HepG2 (cell line): ENCODE data around the gene ACBD6. TPM values are rescaled to one million over a fixed set of nuclear protein-coding genes. Genes with fewer than 3 reads are reported as not detected.

Experiments
- AHR ChIP-seq: IDR thresholded peaks from 2 replicates; pipeline ENCODE4 v1.6.1; 2018; ENCODE audit warnings: missing genetic modification reagents, missing compliant biosample characterization
- CBX2 ChIP-seq, 2 experiments: fragments of 200-600 bp in 1 of 2; sonication (generic); formaldehyde crosslinking in 1 of 2; IDR thresholded peaks; 2 replicates each; pipeline versions ENCODE4 v1.7.0 to v1.8.1; 2018 to 2022; ENCODE audit warnings: low read depth in 2 of 2, low read length in 1 of 2, mild to moderate bottlenecking in 1 of 2, missing genetic modification reagents in 1 of 2
- HNRNPL ChIP-seq: fragments of 200-400 bp; formaldehyde crosslinking; IDR thresholded peaks from 2 replicates; pipeline ENCODE4 v1.6.1; 2017; ENCODE audit warnings: mild to moderate bottlenecking, low read depth, low read length
- KDM2A ChIP-seq: sonication (generic); formaldehyde crosslinking; IDR thresholded peaks from 2 replicates; pipeline ENCODE4 v1.4.0; 2020; ENCODE audit warnings: low read depth, missing genetic modification reagents, borderline replicate concordance
- MXD4 ChIP-seq: IDR thresholded peaks from 2 replicates; pipeline ENCODE4 v1.6.1; 2016; ENCODE audit warnings: mild to moderate bottlenecking, missing biosample characterization, missing genetic modification reagents
- NR2F6 ChIP-seq, 2 experiments: IDR thresholded peaks; 2 replicates each; pipeline ENCODE4 v1.6.1; 2016; ENCODE audit warnings: antibody characterized with exemption in 1 of 2, mild to moderate bottlenecking in 1 of 2
- REPIN1 ChIP-seq: sonication (generic); formaldehyde crosslinking; IDR thresholded peaks from 2 replicates; pipeline ENCODE4 v1.8.0; 2022; ENCODE audit warnings: missing genetic modification reagents, low read depth, mild to moderate bottlenecking, borderline replicate concordance
- SCMH1 ChIP-seq: sonication (generic); formaldehyde crosslinking; IDR thresholded peaks from 2 replicates; pipeline ENCODE4 v1.9.0; 2021; ENCODE audit warnings: missing genetic modification reagents, mild to moderate bottlenecking, borderline replicate concordance
- SMAD3 ChIP-seq: sonication (generic); formaldehyde crosslinking; IDR thresholded peaks from 2 replicates; pipeline ENCODE4 v1.4.0; 2020; ENCODE audit warnings: missing genetic modification reagents
- SPEN ChIP-seq: sonication (generic); formaldehyde crosslinking; IDR thresholded peaks from 2 replicates; pipeline ENCODE4 v1.5.1; 2020; ENCODE audit warnings: low read depth, mild to moderate bottlenecking, missing genetic modification reagents
- TMF1 ChIP-seq: sonication (generic); formaldehyde crosslinking; IDR thresholded peaks from 2 replicates; pipeline ENCODE4 v1.8.1; 2022; ENCODE audit warnings: low read depth, missing genetic modification reagents
- TRIM22 ChIP-seq: fragments of 450-650 bp; IDR thresholded peaks from 2 replicates; pipeline ENCODE4 v1.6.1; 2017
- ZKSCAN8 ChIP-seq: IDR thresholded peaks from 2 replicates; pipeline ENCODE4 v1.6.1; 2016; ENCODE audit warnings: borderline replicate concordance, missing genetic modification reagents, missing compliant biosample characterization
- ZNF282 ChIP-seq: fragments of 450-650 bp; IDR thresholded peaks from 2 replicates; pipeline ENCODE4 v1.6.1; 2018; ENCODE audit not compliant: partially characterized antibody
- polyA plus RNA-seq, 8 experiments: library from polyadenylated mRNA; depleted of rRNA in 3 of 8; stranded (reverse) in 7 of 8; unstranded in 1 of 8; fragments of >200 nt; fragmentation: Illumina TruSeq in 4 of 8; extraction: Trizol in 4 of 8; gene quantifications; 2 replicates each; pipeline versions ENCODE4 v1.2.1 to v1.2.3, GENCODE V29; 2011 to 2016; ENCODE audit warnings: low read depth in 4 of 8, missing spikeins in 1 of 8, mixed read lengths in 1 of 8; ENCODE audit not compliant: insufficient read depth in 1 of 8
- total RNA-seq, 5 experiments: library from RNA; depleted of rRNA; stranded (reverse); fragments of >200 nt; fragmentation: Illumina TruSeq; extraction: Trizol; gene quantifications; 2 replicates each; pipeline ENCODE4 v1.2.3, GENCODE V29; 2016; ENCODE audit warnings: low read depth in 1 of 5
- TF ChIP-seq, protein P1 (sequence below): sonication (generic); formaldehyde crosslinking; IDR thresholded peaks from 2 replicates; pipeline ENCODE4 v1.4.0; 2020; ENCODE audit warnings: missing genetic modification reagents
- TF ChIP-seq, protein P2 (sequence below): IDR thresholded peaks from 2 replicates; pipeline ENCODE4 v1.6.1; 2016; ENCODE audit warnings: low read depth, control low read depth
- TF ChIP-seq, protein P3 (sequence below): IDR thresholded peaks from 2 replicates; pipeline ENCODE4 v1.6.1; 2016; ENCODE audit warnings: mild to moderate bottlenecking
- TF ChIP-seq, protein P4 (sequence below): IDR thresholded peaks from 2 replicates; pipeline ENCODE4 v1.6.1; 2018; ENCODE audit warnings: missing genetic modification reagents
- TF ChIP-seq, protein P5 (sequence below): sonication (generic); formaldehyde crosslinking; IDR thresholded peaks from 2 replicates; pipeline ENCODE4 v1.4.0; 2020; ENCODE audit warnings: mild to moderate bottlenecking, missing genetic modification reagents

ACBD6 gene
- total and polyA plus RNA-seq, 2 of the 13 experiments (the other 11 are each of a cell fraction or from before 2014, with no cell fraction given): 33.5 to 47.2 TPM

DNA sequence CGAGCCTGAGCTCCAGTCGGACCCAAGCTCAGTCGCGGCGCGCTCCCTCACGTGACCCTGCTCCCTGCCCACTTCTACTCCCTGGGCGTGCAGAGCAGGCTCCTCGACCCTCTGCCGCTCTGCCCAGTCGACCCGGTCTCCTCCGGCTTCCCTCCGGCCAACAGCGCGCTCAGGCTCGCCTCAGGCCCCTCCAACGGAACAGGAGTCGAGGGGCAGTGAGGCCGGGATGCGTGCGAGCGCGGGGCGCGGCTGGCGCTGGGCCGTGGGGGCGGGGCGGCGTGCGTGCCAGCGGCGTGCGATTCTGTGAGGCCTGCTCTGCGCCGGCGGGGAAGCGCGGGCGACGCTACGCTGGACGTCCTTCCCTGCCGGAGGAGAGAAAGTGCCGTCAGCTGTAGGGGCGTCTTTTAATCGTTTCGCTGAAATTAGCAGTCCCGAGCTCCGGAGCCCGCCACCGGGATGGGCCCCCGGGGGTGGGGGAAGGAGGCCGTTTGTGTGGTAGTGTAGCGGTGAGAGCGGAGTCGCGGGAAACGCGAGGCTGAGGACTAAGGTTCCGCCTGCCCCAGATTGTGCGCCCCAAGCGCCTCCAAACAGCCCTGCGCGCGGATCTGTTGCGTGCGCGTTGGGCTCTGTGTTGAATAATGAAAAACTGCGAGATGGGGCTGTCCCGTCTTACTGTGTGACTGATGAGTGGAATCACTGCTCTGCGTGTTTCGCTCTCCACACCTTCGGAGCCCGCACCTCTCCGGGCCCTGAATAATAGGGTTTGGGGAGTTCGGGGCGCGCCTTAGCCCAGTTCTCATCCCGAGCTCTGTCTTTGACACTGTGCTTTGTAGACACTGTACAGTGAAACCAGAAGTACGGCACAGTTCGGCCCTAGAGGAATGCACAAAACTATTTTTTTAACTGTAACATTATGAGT, at the start of gene ACBD6 (continued):
- TF ChIP-seq, protein P1, sequence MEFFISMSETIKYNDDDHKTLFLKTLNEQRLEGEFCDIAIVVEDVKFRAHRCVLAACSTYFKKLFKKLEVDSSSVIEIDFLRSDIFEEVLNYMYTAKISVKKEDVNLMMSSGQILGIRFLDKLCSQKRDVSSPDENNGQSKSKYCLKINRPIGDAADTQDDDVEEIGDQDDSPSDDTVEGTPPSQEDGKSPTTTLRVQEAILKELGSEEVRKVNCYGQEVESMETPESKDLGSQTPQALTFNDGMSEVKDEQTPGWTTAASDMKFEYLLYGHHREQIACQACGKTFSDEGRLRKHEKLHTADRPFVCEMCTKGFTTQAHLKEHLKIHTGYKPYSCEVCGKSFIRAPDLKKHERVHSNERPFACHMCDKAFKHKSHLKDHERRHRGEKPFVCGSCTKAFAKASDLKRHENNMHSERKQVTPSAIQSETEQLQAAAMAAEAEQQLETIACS (CRISPR knock-in tag): peak; percentile 56
- TF ChIP-seq NR2F6 (IDR thresholded peaks at IDR 0.05) (no peak), NR2F6 (CRISPR knock-in tag; IDR thresholded peaks at IDR 0.05) (peak; percentile 11; the same call in 1 of the 2 replicates), TMF1 (CRISPR knock-in tag) (peak; percentile 96), KDM2A (CRISPR knock-in tag) (peak; percentile 90), CBX2 (IDR thresholded peaks at IDR 0.05; ENCODE audit: low read depth, low read length) (no peak), CBX2 (CRISPR knock-in tag; IDR thresholded peaks at IDR 0.05; ENCODE audit: low read depth) (0 out of 2 replicates have a peak, but pooled peaks have one; percentile 16), AHR (CRISPR knock-in tag) (peak; percentile 83; the same call in 1 of the 2 replicates), SMAD3 (CRISPR knock-in tag) (no peak), MXD4 (peak; percentile 96; the same call in 1 of the 2 replicates), TRIM22 (no peak), REPIN1 (CRISPR knock-in tag) (peak; percentile 92), ZKSCAN8 (CRISPR knock-in tag) (peak; percentile 67; the same call in 1 of the 2 replicates), ZNF282 (no peak), SCMH1 (CRISPR knock-in tag) (no peak), HNRNPL (no peak), SPEN (CRISPR knock-in tag) (peak; percentile 96; the same call in 1 of the 2 replicates)
- TF ChIP-seq, protein P2, sequence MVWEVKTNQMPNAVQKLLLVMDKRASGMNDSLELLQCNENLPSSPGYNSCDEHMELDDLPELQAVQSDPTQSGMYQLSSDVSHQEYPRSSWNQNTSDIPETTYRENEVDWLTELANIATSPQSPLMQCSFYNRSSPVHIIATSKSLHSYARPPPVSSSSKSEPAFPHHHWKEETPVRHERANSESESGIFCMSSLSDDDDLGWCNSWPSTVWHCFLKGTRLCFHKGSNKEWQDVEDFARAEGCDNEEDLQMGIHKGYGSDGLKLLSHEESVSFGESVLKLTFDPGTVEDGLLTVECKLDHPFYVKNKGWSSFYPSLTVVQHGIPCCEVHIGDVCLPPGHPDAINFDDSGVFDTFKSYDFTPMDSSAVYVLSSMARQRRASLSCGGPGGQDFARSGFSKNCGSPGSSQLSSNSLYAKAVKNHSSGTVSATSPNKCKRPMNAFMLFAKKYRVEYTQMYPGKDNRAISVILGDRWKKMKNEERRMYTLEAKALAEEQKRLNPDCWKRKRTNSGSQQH (CRISPR knock-in tag): no peak
- TF ChIP-seq, protein P3, sequence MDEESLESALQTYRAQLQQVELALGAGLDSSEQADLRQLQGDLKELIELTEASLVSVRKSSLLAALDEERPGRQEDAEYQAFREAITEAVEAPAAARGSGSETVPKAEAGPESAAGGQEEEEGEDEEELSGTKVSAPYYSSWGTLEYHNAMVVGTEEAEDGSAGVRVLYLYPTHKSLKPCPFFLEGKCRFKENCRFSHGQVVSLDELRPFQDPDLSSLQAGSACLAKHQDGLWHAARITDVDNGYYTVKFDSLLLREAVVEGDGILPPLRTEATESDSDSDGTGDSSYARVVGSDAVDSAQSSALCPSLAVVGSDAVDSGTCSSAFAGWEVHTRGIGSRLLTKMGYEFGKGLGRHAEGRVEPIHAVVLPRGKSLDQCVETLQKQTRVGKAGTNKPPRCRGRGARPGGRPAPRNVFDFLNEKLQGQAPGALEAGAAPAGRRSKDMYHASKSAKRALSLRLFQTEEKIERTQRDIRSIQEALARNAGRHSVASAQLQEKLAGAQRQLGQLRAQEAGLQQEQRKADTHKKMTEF (CRISPR knock-in tag): peak; percentile 75
- TF ChIP-seq, protein P4, sequence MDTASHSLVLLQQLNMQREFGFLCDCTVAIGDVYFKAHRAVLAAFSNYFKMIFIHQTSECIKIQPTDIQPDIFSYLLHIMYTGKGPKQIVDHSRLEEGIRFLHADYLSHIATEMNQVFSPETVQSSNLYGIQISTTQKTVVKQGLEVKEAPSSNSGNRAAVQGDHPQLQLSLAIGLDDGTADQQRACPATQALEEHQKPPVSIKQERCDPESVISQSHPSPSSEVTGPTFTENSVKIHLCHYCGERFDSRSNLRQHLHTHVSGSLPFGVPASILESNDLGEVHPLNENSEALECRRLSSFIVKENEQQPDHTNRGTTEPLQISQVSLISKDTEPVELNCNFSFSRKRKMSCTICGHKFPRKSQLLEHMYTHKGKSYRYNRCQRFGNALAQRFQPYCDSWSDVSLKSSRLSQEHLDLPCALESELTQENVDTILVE (CRISPR knock-in tag): peak; percentile 21; the same call in 1 of the 2 replicates
- TF ChIP-seq, protein P5, sequence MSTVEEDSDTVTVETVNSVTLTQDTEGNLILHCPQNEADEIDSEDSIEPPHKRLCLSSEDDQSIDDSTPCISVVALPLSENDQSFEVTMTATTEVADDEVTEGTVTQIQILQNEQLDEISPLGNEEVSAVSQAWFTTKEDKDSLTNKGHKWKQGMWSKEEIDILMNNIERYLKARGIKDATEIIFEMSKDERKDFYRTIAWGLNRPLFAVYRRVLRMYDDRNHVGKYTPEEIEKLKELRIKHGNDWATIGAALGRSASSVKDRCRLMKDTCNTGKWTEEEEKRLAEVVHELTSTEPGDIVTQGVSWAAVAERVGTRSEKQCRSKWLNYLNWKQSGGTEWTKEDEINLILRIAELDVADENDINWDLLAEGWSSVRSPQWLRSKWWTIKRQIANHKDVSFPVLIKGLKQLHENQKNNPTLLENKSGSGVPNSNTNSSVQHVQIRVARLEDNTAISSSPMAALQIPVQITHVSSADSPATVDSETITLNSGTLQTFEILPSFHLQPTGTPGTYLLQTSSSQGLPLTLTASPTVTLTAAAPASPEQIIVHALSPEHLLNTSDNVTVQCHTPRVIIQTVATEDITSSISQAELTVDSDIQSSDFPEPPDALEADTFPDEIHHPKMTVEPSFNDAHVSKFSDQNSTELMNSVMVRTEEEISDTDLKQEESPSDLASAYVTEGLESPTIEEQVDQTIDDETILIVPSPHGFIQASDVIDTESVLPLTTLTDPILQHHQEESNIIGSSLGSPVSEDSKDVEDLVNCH: no peak
